Keratinocyte (primary cell): Measurements from ENCODE around the gene SLC16A7. TPM values are rescaled to one million over a fixed set of nuclear protein-coding genes. Genes with fewer than 3 reads are reported as not detected.

Experiments used
- DNase-seq: peaks from one replicate; pipeline ENCODE4 v3.0.0-alpha.2; 2011; ENCODE audit warnings: low read depth, missing footprints, low spot score
- FAIRE-seq: peaks from 2 replicates; lab custom pipeline; 2011; peaks lifted over from hg19 to GRCh38; lab: Jason Lieb, UNC
- H2AFZ ChIP-seq: 2 replicates; pipeline ENCODE4 v1.6.0; 2012; ENCODE audit warnings: low read length, control low read depth, inconsistent platforms; ENCODE audit not compliant: control insufficient read depth
- H3K27ac ChIP-seq: 2 replicates; pipeline ENCODE4 v1.5.1; 2011; ENCODE audit warnings: low read length; ENCODE audit not compliant: control insufficient read depth, insufficient read depth
- H3K27me3 ChIP-seq: 3 replicates; pipeline ENCODE4 v1.6.0; 2011; ENCODE audit warnings: low read length; ENCODE audit not compliant: control insufficient read depth, insufficient read depth; ENCODE audit errors: extremely low read depth
- H3K36me3 ChIP-seq, 2 experiments: 2 replicates in 1 of 2; 3 replicates in 1 of 2; pipeline ENCODE4 v1.5.1; 2011; ENCODE audit warnings: low read length in 2 of 2, mild to moderate bottlenecking in 1 of 2; ENCODE audit not compliant: control insufficient read depth in 2 of 2, insufficient read depth in 2 of 2; ENCODE audit errors: extremely low read depth in 1 of 2
- H3K4me1 ChIP-seq: 3 replicates; pipeline ENCODE4 v1.5.1; 2011; ENCODE audit warnings: low read length; ENCODE audit not compliant: control insufficient read depth, insufficient read depth; ENCODE audit errors: extremely low read depth
- H3K4me2 ChIP-seq: 3 replicates; pipeline ENCODE4 v1.6.0; 2011; ENCODE audit warnings: low read depth, low read length; ENCODE audit not compliant: control insufficient read depth, insufficient read depth; ENCODE audit errors: extremely low read depth
- H3K4me3 ChIP-seq, 3 experiments: fragments of 200-600 bp in 1 of 3; sonication (generic) in 1 of 3; 2 replicates in 2 of 3; 3 replicates in 1 of 3; pipeline ENCODE4 v1.5.1; 2011 to 2016; ENCODE audit warnings: low read length in 3 of 3, mild to moderate bottlenecking in 3 of 3, control low read depth in 2 of 3, inconsistent platforms in 1 of 3, low read depth in 1 of 3, mixed read lengths in 1 of 3, mixed run types in 1 of 3, moderate library complexity in 1 of 3; ENCODE audit not compliant: control insufficient read depth in 2 of 3, insufficient read depth in 2 of 3; ENCODE audit errors: extremely low read depth in 1 of 3
- H3K79me2 ChIP-seq: 2 replicates; pipeline ENCODE4 v1.6.0; 2012; ENCODE audit warnings: low read length; ENCODE audit not compliant: control insufficient read depth, insufficient read depth
- H3K9ac ChIP-seq: 3 replicates; pipeline ENCODE4 v1.6.0; 2011; ENCODE audit warnings: low read length; ENCODE audit not compliant: control insufficient read depth, insufficient read depth; ENCODE audit errors: extremely low read depth
- H3K9me1 ChIP-seq: 3 replicates; pipeline ENCODE4 v1.6.0; 2011; ENCODE audit warnings: low read length; ENCODE audit not compliant: control insufficient read depth, insufficient read depth; ENCODE audit errors: extremely low read depth
- H3K9me3 ChIP-seq: 2 replicates; pipeline ENCODE4 v1.5.1; 2012; ENCODE audit warnings: low read depth, low read length; ENCODE audit not compliant: control insufficient read depth
- H4K20me1 ChIP-seq: 3 replicates; pipeline ENCODE4 v1.6.0; 2011; ENCODE audit warnings: low read length; ENCODE audit not compliant: control insufficient read depth, insufficient read depth; ENCODE audit errors: extremely low read depth
- CTCF ChIP-seq, 3 experiments: IDR thresholded peaks in 1 of 3; conservative IDR thresholded peaks in 1 of 3; optimal IDR thresholded peaks in 1 of 3; 2 replicates in 2 of 3; 3 replicates in 1 of 3; pipeline versions ENCODE3 to v1.5.1; 2011; ENCODE audit warnings: low read length in 3 of 3, mild to moderate bottlenecking in 3 of 3, moderate library complexity in 2 of 3, control low read depth in 1 of 3, inconsistent platforms in 1 of 3; ENCODE audit not compliant: insufficient read depth in 2 of 3; ENCODE audit errors: extremely low read depth in 1 of 3
- EZH2 ChIP-seq: IDR thresholded peaks from one replicate; pipeline ENCODE4 v1.6.1; 2012; ENCODE audit warnings: inconsistent platforms, mild to moderate bottlenecking, low read length, moderate library complexity
- dilution Hi-C: fragments of 300-500 bp; cut with MboI; formaldehyde crosslinking; loops from one replicate; pipeline ENCODE4 v1.7.0; 2020; ENCODE audit warnings: low sequenced_read_pairs; ENCODE audit not compliant: extremely low pct_ligation_motif_present
- polyA plus RNA-seq, 5 experiments: library from polyadenylated mRNA; depleted of rRNA in 3 of 5; stranded (reverse) in 3 of 5; stranded (forward) in 1 of 5; unstranded in 1 of 5; fragments of >200 nt; gene quantifications; 1 replicate in 1 of 5; 2 replicates in 3 of 5; 3 replicates in 1 of 5; pipeline versions ENCODE4 v1.2.1 to v1.2.3, GENCODE V29; 2011 to 2012; ENCODE audit warnings: missing spikeins in 2 of 5, low read depth in 1 of 5, low replicate concordance in 1 of 5

Gene SLC16A7
- polyA plus RNA-seq, 1 donor (not counting 4 experiments of a cell fraction or from before 2014, with no cell fraction given), result 0.87 TPM

DNA sequence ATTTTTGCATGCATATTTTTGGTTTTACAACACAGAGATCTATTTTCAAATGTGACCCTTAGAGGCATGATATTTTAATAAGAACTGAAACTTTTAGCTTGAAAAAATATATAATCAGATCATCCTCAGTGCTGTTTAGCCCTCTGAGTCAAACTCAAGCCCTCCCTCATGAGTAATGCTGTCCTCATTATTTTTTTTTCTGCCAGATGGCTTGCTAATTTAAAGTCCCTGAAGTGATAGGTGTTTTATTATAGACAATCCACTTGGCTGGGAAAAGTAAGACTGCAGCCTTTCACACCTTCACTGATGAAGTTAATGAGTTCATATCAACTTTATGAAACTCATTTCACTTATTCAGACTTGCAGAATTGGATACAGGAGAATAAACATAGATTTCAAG lies 227.7 kb downstream of the SLC16A7 start:
- dilution Hi-C loops, result no loop called here
- no peak for FAIRE-seq
- Histone ChIP-seq H3K9me1 (no peaks in the 10 kb centered on the region), H3K4me2 (no peak overlapping the region), H2AFZ (no peak overlapping the region), H3K36me3 (no peaks in the 10 kb centered on the region), H3K27ac (no peak overlapping the region), H3K4me1 (no peaks in the 10 kb centered on the region), H4K20me1 (no peaks in the 10 kb centered on the region), H3K9me3 (no peaks in the 10 kb centered on the region), H3K27me3 (no peaks in the 10 kb centered on the region), H3K9ac (no peak overlapping the region), H3K4me3 (no peak overlapping the region), H3K79me2 (no peaks in the 10 kb centered on the region)
- no peak for DNase-seq
- no peak for TF ChIP-seq CTCF (optimal IDR thresholded peaks at IDR 0.05 in 1 of 3, IDR thresholded peaks at IDR 0.05 in 1 of 3, conservative IDR thresholded peaks at IDR 0.05 in 1 of 3; ENCODE audit: extremely low read depth in 1 of 3, insufficient read depth in 2 of 3, low read length in 3 of 3)
- no peak for TF ChIP-seq EZH2

DNA sequence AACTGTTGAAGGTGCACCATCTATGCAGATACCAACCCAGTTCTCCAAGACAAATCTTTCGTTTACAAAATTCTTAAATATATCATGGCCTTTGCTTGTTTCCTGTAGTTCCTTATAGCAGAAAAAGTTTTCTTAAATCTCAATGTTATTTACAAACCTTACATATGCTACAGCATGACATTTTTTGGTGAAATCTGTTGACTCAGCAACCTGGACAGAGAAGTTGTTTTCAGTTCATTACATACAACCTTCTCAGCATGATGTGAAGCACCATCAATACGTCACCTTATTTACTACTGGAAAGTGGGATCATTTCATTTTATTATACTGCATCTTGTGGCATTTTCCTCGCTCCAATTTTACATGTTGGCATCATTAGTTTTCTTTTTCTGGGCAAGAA lies 231.9 kb downstream of the SLC16A7 start:
- H3K27me3 ChIP-seq, result no peaks in the 10 kb centered on the region
- TF ChIP-seq CTCF (optimal IDR thresholded peaks at IDR 0.05 in 1 of 3, IDR thresholded peaks at IDR 0.05 in 1 of 3, conservative IDR thresholded peaks at IDR 0.05 in 1 of 3; ENCODE audit: extremely low read depth in 1 of 3, insufficient read depth in 2 of 3, low read length in 3 of 3) (no peak), EZH2 (no peak)
- no peaks in the 10 kb centered on the region for H4K20me1 ChIP-seq
- dilution Hi-C loops, result no loop called here
- no peak overlapping the region for H2AFZ ChIP-seq
- H3K9me3 ChIP-seq, result no peaks in the 10 kb centered on the region
- DNase-seq (no peak), FAIRE-seq (no peak)
- H3K27ac ChIP-seq, result no peak overlapping the region
- H3K4me2 ChIP-seq, result no peak overlapping the region
- H3K9me1 ChIP-seq, result no peaks in the 10 kb centered on the region
- no peaks in the 10 kb centered on the region for H3K36me3 ChIP-seq
- H3K9ac ChIP-seq, result no peak overlapping the region
- H3K4me1 ChIP-seq, result no peaks in the 10 kb centered on the region
- no peaks in the 10 kb centered on the region for H3K79me2 ChIP-seq
- no peak overlapping the region for H3K4me3 ChIP-seq
